Nephron progenitor cell (in vitro differentiated cells): Measurements from ENCODE around the gene LRP6.
A peak's percentile ranks its signal among the peaks of the same experiment; 100 is the strongest.

ENCODE experiments used
- DNase-seq: peaks from one replicate; pipeline ENCODE4 v3.0.0; 2021
- H3K27ac Mint-ChIP-seq: 2 replicates; pipeline ENCODE4 v1.8.0; 2021; ENCODE audit warnings: mild to moderate bottlenecking, moderate library complexity, mixed read lengths
- H3K27me3 Mint-ChIP-seq: 2 replicates; pipeline ENCODE4 v1.8.0; 2021; ENCODE audit warnings: mild to moderate bottlenecking, low read depth, mixed read lengths; ENCODE audit not compliant: poor library complexity
- H3K36me3 Mint-ChIP-seq: 2 replicates; pipeline ENCODE4 v1.8.0; 2021; ENCODE audit warnings: low read depth, mixed read lengths
- H3K4me1 Mint-ChIP-seq: 2 replicates; pipeline ENCODE4 v1.8.0; 2021; ENCODE audit warnings: mixed read lengths
- H3K4me3 Mint-ChIP-seq: 2 replicates; pipeline ENCODE4 v1.8.0; 2021; ENCODE audit warnings: mild to moderate bottlenecking, moderate library complexity, mixed read lengths
- H3K9me3 Mint-ChIP-seq: 2 replicates; pipeline ENCODE4 v1.8.0; 2021; ENCODE audit warnings: mild to moderate bottlenecking, moderate library complexity, mixed read lengths
- CTCF ChIP-seq: fragments of 200-600 bp; sonication (generic); IDR thresholded peaks from 2 replicates; pipeline ENCODE4 v1.5.0; 2021; ENCODE audit warnings: antibody characterized with exemption

Gene LRP6

GRCh38 chr12:12216349-12217017 lies 50.4 kb downstream of the LRP6 start:
- DNase-seq = no peak
- peaks cover 42% of the 10 kb centered on the region for H3K4me1 Mint-ChIP-seq
- no peak overlapping the region for H3K4me3 Mint-ChIP-seq
- H3K27me3 Mint-ChIP-seq = no peaks in the 10 kb centered on the region
- H3K9me3 Mint-ChIP-seq = peaks cover 39% of the 10 kb centered on the region
- peaks cover 50% of the 10 kb centered on the region for H3K36me3 Mint-ChIP-seq
- TF ChIP-seq CTCF = no peak
- H3K27ac Mint-ChIP-seq = peak overlapping the region; percentile 89

- Mint-ChIP-seq H3K27me3 (no peaks in the 10 kb centered on the region), H3K9me3 (peaks cover 27% of the 10 kb centered on the region), H3K36me3 (peaks cover 46% of the 10 kb centered on the region), H3K4me3 (peak overlapping the region; percentile 29), H3K27ac (peak overlapping the region; percentile 90), H3K4me1 (peaks cover 33% of the 10 kb centered on the region)
- no peak for TF ChIP-seq CTCF
- no peak for DNase-seq
Measured at GRCh38 chr12:12214635-12215131, 52.2 kb downstream of the LRP6 start.

- Mint-ChIP-seq H3K9me3 (peaks cover 22% of the 10 kb centered on the region), H3K4me1 (peaks cover 33% of the 10 kb centered on the region), H3K27me3 (no peaks in the 10 kb centered on the region), H3K36me3 (peaks cover 41% of the 10 kb centered on the region), H3K4me3 (no peak overlapping the region), H3K27ac (peak overlapping the region; percentile 90)
- no peak for TF ChIP-seq CTCF
- DNase-seq = no peak
Measured at GRCh38 chr12:12214201-12214600, 52.6 kb downstream of the LRP6 start.

GRCh38 chr12:12212769-12213168 lies 54.1 kb downstream of the LRP6 start:
- TF ChIP-seq CTCF = no peak

GRCh38 chr12:12210983-12211382 lies 55.9 kb downstream of the LRP6 start:
- Mint-ChIP-seq H3K27me3 (no peaks in the 10 kb centered on the region), H3K9me3 (no peaks in the 10 kb centered on the region), H3K4me1 (peaks cover 22% of the 10 kb centered on the region), H3K27ac (peak overlapping the region; percentile 62), H3K4me3 (no peak overlapping the region), H3K36me3 (peaks cover 34% of the 10 kb centered on the region)
- DNase-seq = no peak
- no peak for TF ChIP-seq CTCF

More at GRCh38 chr12:12212769-12213168, 54.1 kb downstream of the LRP6 start:
- peaks cover 37% of the 10 kb centered on the region for H3K36me3 Mint-ChIP-seq
- H3K9me3 Mint-ChIP-seq = peaks cover 8% of the 10 kb centered on the region
- H3K4me1 Mint-ChIP-seq = peaks cover 33% of the 10 kb centered on the region
- no peaks in the 10 kb centered on the region for H3K27me3 Mint-ChIP-seq
- H3K4me3 Mint-ChIP-seq = no peak overlapping the region
- no peak for DNase-seq
- no peak overlapping the region for H3K27ac Mint-ChIP-seq

GRCh38 chr12:12210416-12210815 lies 56.4 kb downstream of the LRP6 start:
- no peak for DNase-seq
- Mint-ChIP-seq H3K4me1 (peaks cover 18% of the 10 kb centered on the region), H3K36me3 (peaks cover 34% of the 10 kb centered on the region), H3K27me3 (no peaks in the 10 kb centered on the region), H3K9me3 (no peaks in the 10 kb centered on the region), H3K27ac (peak overlapping the region; percentile 5), H3K4me3 (no peak overlapping the region)
- no peak for TF ChIP-seq CTCF
